HG02623 (cell line): ENCODE data around the gene RUNX1.

Experiments used
- ATAC-seq: cut with Tn5 transposase; IDR thresholded peaks from one replicate; pipeline ENCODE4 v1.9.1; 2021; ENCODE audit warnings: moderate library complexity; ENCODE audit not compliant: unreplicated experiment

Gene RUNX1

DNA sequence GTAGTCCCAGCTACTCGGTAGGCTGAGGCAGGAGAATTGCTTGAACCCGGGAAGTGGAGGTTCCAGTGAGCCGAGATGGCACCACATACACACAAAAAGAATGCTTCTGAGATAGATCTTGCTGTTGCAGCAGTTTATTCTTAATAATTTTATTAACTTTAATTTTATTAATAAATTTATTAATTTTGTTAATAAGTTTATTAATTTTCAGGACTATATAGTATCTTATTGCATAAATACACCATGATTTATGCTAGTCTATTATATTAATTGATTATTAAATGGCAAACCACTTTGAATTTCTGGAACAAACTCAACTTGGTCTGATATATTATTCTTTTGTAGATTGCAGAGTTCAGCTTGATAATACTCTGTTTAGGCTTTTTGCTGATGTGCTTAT, 280.8 kb downstream of the RUNX1 start:
- no peak for ATAC-seq

DNA sequence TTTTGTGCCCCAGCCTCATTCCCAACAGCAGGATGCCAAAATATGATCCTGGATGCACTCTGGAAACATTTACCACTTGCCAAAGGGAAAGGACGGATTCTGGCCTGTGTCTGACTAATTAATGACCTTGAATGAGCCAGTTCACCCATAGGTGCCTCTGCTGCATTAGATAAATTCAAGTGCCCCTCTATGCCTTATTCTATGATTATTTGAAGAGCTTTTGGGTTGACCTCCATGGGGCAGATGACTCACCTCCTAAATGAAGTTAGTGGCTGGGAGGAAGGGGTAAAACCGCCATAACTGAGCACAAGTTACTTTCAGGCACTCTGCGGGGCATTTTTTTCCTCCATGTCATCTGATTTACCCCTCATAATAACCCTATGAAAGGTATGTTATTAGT, 282.2 kb downstream of the RUNX1 start:
- ATAC-seq: no peak

DNA sequence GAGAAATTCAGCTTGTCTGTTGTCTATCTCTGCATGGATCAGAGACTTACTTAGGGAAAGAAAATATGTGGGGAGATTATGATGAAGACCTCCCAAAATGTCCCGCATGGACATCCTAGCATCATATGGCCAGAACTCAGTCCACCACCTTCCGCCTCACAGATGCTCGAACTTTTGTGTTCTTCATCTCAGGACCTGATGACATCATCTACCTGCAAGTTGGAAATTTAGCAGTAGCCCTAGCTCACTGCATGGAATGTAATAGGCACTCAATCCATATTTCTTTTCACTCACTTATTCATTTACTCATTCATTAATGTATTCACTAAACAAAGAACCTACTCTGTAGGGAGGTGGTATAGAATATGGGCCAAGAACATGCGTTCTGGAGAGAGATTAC, 283.5 kb downstream of the RUNX1 start:
- no peak for ATAC-seq

DNA sequence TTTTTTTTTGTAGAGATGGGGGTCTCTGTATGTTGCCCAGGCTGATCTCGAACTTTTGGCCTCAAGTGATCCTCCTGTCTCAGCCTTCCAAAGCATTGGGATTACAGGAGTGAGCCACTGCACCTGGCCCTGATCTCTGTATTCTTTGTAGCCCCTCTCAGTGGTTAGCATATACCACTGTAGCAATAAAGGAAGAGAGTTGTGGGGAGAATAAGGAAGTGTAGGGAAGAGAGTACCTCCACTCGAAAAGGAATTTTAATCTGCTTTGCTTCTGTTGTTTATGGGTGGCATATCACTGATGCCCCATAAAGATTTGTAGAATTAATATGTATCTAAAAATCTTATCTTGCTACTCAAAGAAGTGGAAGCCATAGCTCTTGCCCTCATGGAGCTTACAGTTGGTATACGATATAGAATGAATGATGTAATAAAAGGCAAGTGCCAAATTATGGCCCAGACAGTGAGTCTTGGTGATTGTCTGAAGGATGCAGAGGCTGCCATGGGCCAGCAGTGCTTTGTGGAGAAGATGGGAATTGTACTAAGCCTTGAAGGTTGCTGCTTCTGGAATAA, 284.3 kb downstream of the RUNX1 start:
- no peak for ATAC-seq

DNA sequence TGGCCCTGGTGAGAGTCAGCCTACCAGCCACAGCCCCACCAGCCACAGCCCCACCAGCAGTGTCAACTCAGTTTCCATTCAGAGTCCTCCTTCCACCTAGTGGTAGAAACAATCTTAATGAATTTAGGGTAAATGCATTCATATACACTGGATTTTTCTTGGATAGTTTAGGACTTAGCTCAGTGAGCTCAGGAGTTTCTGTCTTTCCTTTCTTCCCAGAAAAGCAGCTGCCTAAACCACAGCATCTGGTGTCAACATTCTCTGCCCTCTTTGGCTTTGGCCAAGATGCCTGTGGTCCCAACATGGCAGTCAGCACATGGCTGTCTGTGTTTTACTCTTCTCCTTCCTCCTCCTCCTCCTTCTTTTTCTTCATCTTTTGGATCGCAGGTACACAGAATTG, 286.3 kb downstream of the RUNX1 start:
- no peak for ATAC-seq

DNA sequence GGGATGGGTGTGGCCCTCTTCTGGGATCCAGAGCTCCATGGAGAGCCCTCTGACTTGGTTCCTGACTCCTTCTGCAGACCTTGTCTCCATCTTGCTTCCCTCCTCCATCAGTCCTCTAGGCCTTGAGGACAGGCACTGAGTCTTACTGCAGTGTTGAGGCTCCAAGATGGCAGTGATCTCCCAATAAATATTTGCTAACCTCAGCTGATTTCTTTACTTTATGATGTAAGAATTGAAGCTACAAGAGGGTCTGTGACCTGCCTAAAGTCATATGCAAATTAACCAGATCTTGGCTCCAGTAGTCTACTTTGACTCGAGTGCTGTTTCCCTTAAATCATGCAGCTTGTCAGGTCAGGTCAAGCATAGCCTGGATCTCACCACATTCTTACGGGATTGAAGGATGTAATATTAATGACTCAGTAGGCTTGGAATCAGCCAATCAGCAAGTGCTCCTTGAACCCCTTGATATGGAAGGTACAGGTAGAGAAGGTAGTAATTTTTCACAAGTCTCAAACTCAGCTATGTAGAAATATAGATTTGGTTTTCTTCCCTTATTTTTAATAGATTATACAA, 287.3 kb downstream of the RUNX1 start:
- no peak for ATAC-seq

DNA sequence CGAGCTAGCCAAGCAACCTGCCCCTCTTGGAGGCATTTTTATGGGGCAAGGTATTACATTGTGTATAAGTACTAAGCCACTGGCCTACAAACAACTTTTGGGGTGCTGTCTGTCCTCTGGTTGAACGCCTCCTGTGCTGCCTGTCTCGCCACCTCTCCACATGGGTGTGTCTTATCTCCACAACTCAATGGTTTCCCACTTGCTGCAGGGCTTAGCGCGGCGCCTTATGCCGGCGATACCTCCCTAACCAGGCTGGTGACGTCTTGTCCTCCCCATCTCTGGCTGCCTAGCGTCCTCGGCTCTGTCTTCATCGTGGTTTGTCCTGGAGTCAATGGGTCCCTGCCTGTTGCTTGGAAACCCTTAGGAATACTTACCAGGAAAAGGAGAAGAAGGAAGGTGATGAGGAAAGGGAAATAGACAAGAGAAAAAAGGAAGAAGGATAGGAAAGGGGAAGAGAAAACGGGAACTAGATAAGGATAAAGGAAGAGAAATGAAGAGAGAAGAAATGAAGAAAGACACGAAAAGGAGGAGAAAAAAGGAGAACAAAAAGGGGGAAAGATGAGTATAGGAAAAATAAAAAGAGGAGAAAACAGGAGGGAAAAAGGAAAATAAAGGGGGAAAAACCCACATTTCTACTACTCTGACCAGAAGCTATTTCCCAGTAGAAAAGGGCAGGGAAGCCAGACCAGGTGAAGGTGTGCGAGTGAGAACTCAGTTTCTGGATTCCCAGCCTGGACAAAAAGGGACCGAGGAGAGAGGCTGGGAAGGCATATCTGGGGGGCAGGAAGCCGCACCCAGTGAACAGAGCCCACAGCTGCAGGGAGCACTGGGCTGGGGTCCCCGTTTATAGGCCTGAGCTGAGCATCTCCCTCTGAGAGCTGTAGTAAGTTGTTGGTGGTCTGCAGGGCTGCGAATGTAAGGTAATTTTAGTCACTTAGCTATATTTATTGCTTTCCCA, 294.1 kb downstream of the RUNX1 start:
- no peak for ATAC-seq

DNA sequence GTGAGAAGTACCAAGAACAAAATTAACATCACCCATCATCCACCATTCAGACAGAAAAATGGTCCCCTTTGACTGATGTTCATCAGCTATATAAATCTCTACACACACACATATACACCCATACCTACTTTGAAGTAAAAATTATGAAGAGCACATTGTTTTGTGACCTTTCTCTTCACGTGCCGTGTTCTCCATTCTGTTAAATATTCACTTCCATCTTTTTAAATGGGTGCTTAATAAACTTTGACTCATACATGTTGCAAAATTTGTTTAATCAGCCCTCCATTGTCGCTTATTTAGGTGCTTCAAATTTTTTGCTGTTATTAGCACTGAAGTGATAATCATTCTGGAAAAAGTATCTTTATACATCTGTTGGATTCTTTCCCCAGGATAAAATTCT, 300.2 kb downstream of the RUNX1 start:
- no peak for ATAC-seq

DNA sequence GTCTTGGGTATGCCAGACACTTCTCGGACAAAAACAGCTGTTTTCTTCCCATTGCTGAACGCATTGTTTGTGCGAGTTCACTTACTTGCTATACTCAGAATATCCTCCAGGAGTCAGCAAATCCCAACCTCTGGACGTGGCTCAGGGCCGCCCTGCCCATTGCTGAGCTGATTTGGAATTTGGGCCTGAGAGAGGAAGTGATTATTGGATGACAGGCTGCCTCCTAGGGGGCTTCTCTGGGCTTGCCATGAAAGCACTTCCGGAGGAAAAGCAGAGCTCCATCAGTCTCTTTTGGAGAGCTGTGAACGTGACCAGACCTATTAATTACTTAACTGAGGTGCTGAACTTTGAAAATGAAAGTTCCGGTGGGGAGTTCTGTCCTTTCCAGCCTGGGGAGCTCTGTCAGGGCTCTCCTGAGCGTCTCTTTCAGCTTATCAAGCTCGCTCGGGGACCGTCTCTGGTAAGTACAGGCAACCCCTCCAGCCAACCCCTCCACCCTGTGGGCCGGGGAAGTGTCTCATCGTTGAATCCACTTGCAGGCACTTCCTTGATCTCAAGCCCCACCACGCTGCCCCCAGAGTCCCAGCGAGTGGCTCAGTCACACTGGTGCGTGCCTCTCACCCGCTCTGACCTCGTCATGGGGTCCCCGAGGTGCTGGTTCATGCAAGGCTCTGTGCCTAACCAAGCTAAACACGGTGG, 303.4 kb downstream of the RUNX1 start:
- peak; percentile 61 for ATAC-seq

DNA sequence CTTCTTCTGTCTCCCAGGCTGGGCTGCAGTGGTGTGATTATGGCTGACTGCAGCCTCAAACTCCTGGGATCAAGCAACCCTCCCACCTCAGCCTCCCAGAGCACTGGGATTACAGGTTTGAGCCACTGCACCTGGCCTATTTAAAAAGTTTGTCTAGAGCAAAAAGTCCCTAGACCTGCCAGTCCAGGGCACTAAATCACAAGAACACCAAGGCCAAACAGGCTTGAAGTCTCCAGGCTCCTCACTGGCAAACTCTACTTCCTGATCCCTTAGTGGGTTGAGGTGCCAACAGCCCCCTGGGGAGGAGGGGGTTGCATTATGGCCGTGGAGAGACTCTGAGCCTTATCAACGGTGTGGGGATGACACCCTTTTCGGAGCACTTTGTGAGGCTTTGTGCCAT, 304.3 kb downstream of the RUNX1 start:
- no peak for ATAC-seq

DNA sequence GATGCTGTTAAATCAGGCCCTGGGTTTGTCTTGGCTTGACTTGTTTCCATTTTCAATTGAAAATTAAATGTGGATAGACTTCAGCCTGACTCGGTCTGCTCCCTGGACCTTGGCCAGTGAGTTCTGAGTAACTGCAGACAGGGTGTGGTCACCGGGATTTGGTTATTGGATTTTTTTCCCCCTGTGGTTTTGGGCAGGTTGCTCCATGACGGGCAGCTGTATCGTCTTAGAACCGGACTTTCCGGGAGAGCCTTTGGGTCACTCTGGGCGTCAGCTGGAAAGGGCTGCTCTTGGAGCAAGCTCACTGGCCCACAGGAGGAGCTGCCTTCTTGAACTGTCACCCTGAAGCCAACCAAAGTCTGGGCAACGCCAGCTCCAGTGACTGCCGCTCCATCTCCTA, 305.3 kb downstream of the RUNX1 start:
- ATAC-seq: no peak

DNA sequence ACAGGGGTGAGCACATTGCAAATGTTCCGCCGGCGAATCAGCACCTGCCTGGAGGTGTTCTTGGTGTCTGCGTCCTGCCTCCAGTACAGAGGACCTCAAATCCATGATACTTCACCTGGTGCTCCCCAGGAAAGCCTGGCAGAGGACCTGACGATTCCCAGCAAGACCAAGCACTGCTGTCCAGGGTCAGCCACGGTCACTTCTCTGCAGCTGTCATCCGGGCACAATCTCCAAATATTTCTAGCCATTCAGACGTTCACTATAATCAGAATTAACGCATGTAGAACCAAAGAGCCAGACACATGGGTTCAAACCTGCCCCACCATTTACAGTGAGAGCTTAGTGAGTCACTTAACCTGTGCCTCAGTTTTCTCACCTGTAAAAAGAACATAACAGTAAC, 305.8 kb downstream of the RUNX1 start:
- no peak for ATAC-seq

DNA sequence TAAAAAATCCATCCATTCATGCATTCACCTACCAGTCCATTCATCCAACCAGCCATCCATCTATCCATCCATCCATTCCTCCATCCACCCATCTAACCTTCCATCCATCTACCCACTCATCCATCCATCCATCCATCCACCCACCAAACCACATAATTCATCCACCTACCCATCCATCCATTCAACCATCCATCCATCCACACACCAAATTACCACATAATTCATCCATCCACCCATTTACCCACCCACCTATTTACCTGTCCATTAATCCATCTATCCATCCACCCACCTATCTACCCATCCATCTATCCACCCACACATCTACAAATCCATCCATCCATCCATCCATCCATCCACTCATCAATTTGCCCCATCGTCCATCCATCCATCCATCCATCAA, 308.9 kb downstream of the RUNX1 start:
- ATAC-seq: no peak
